Activated CD4-positive, alpha-beta T cell treated with anti-CD3 and anti-CD28 coated beads, Interleukin-2, Interleukin-4, amounts not matched to agents 100 ng/mL and 50 ng/mL, durations not matched to agents 16 hours and 8 hours (primary cell): Measurements from ENCODE around the gene WDR38.
A peak's percentile ranks its signal among the peaks of the same experiment; 100 is the strongest.

Experiments
- DNase-seq: peaks from one replicate; pipeline ENCODE4 v3.0.0-alpha.2; 2020; ENCODE audit warnings: low spot score

Gene WDR38

GRCh38 chr9:124882231-124882630 is 29.0 kb downstream of the WDR38 start:
- DNase-seq = no peak

GRCh38 chr9:124884376-124884775 is 31.1 kb downstream of the WDR38 start:
- DNase-seq = no peak

GRCh38 chr9:124885551-124885950 is 32.3 kb downstream of the WDR38 start:
- no peak for DNase-seq

- no peak for DNase-seq
These were observed 33.2 kb downstream of the WDR38 start for GRCh38 chr9:124886461-124886860.

GRCh38 chr9:124886866-124887492 is 33.7 kb downstream of the WDR38 start:
- DNase-seq = no peak

GRCh38 chr9:124887832-124888231 is 34.6 kb downstream of the WDR38 start:
- DNase-seq = no peak

GRCh38 chr9:124889006-124889405 is 35.7 kb downstream of the WDR38 start:
- no peak for DNase-seq

- DNase-seq = no peak
These were observed 36.9 kb downstream of the WDR38 start for GRCh38 chr9:124890179-124890578.

GRCh38 chr9:124894035-124894740 is 40.9 kb downstream of the WDR38 start:
- DNase-seq = no peak

GRCh38 chr9:124894741-124895170 is 41.5 kb downstream of the WDR38 start:
- peak; percentile 33 for DNase-seq

GRCh38 chr9:124897570-124898460 is 44.6 kb downstream of the WDR38 start:
- DNase-seq = no peak

- no peak for DNase-seq
These were observed 46.6 kb downstream of the WDR38 start for GRCh38 chr9:124899845-124900244.

GRCh38 chr9:124906966-124907365 is 53.7 kb downstream of the WDR38 start:
- DNase-seq = no peak
